Endothelial cell of umbilical vein (primary cell): ENCODE measurements around the gene CLTCL1.

Experiments used
- CTCF ChIP-seq, 2 donors: IDR thresholded peaks; 1 replicate in 1 of 2; 2 replicates in 1 of 2; pipeline ENCODE4 v1.5.1; 2011; ENCODE audit warnings: low read length in 2 of 2, mild to moderate bottlenecking in 2 of 2, moderate library complexity in 2 of 2, control low read depth in 1 of 2, inconsistent platforms in 1 of 2, low read depth in 1 of 2; ENCODE audit not compliant: insufficient read depth in 1 of 2; ENCODE audit errors: extremely low read depth in 1 of 2
- EZH2 ChIP-seq: IDR thresholded peaks from 2 replicates; pipeline ENCODE4 v1.6.1; 2012; ENCODE audit warnings: borderline replicate concordance, low read depth, mild to moderate bottlenecking, moderate library complexity, low read length, inconsistent platforms; ENCODE audit not compliant: severe bottlenecking
- FOS ChIP-seq: IDR thresholded peaks from 2 replicates; pipeline ENCODE4 v1.6.1; 2011; ENCODE audit warnings: mild to moderate bottlenecking, low read length, moderate library complexity, borderline replicate concordance; ENCODE audit not compliant: insufficient read depth
- GATA2 ChIP-seq: IDR thresholded peaks from 2 replicates; pipeline ENCODE4 v1.7.0; 2011; ENCODE audit warnings: low read depth, mild to moderate bottlenecking, moderate library complexity, mixed read lengths, low read length; ENCODE audit not compliant: insufficient read length, insufficient read depth
- JUN ChIP-seq: IDR thresholded peaks from 2 replicates; pipeline ENCODE4 v1.6.1; 2011; ENCODE audit warnings: borderline replicate concordance, low read depth; ENCODE audit not compliant: insufficient read length, insufficient read depth
- POLR2A ChIP-seq: IDR thresholded peaks from 2 replicates; pipeline ENCODE4 v1.6.1; 2012; ENCODE audit warnings: low read depth, mild to moderate bottlenecking, control low read depth, low read length
- POLR2AphosphoS5 ChIP-seq: IDR thresholded peaks from 2 replicates; pipeline ENCODE4 v1.6.1; 2012; ENCODE audit warnings: low read depth, mild to moderate bottlenecking, control low read depth, low read length, moderate library complexity; ENCODE audit not compliant: insufficient read depth
- TF ChIP-seq, protein P1 (sequence below): IDR thresholded peaks from 2 replicates; pipeline ENCODE4 v1.6.1; 2011; ENCODE audit not compliant: insufficient read depth, insufficient read length

GRCh38 chr22:19330865-19331418 is 39.4 kb upstream of the CLTCL1 start:
- TF ChIP-seq CTCF (IDR thresholded peaks at IDR 0.05; ENCODE audit: extremely low read depth in 1 of 2, insufficient read depth in 1 of 2, low read depth in 1 of 2, low read length in 2 of 2) = no peak
- no peak for TF ChIP-seq POLR2A
- no peak for TF ChIP-seq FOS
- TF ChIP-seq EZH2 = no peak
- TF ChIP-seq JUN = no peak
- no peak for TF ChIP-seq POLR2AphosphoS5
- no peak for TF ChIP-seq GATA2
- TF ChIP-seq, protein P1, sequence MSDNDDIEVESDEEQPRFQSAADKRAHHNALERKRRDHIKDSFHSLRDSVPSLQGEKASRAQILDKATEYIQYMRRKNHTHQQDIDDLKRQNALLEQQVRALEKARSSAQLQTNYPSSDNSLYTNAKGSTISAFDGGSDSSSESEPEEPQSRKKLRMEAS = no peak
